Upper lobe of left lung (tissue), 4 donors: ENCODE measurements around the gene HIVEP3.

Experiments
- CTCF ChIP-seq, 6 experiments: fragments of 450-650 bp in 4 of 6; fragments of 200-600 bp in 2 of 6; sonication (generic) in 2 of 6; IDR thresholded peaks; one replicate each; pipeline ENCODE4 v1.5.1; 2016 to 2019; ENCODE audit warnings: antibody characterized with exemption in 6 of 6
- EP300 ChIP-seq, 4 donors: sonication (generic); formaldehyde crosslinking; IDR thresholded peaks; one replicate each; pipeline ENCODE4 v1.5.1; 2017; ENCODE audit warnings: antibody characterized with exemption in 4 of 4, control low read depth in 2 of 4
- POLR2AphosphoS5 ChIP-seq, 2 donors: sonication (generic); formaldehyde crosslinking; IDR thresholded peaks; one replicate each; pipeline ENCODE4 v1.5.1; 2017; ENCODE audit warnings: antibody characterized with exemption in 2 of 2

- no peak for TF ChIP-seq POLR2AphosphoS5 (IDR thresholded peaks at IDR 0.05)
- no peak for TF ChIP-seq CTCF (IDR thresholded peaks at IDR 0.05)
- no peak for TF ChIP-seq EP300 (IDR thresholded peaks at IDR 0.05)
Observed at GRCh38 chr1:41566969-41567368, 351.8 kb downstream of the HIVEP3 start.
